ENCODE measurements around the gene PPARG.

Gene PPARG

GRCh38 chr3:12313519-12313918 lies 24.6 kb downstream of the PPARG start:
- DNase-seq = no peak

GRCh38 chr3:12316253-12316652 lies 27.4 kb downstream of the PPARG start:
- no peak for DNase-seq

GRCh38 chr3:12316729-12317351 lies 28.0 kb downstream of the PPARG start:
- DNase-seq = no peak

GRCh38 chr3:12317914-12318313 lies 29.0 kb downstream of the PPARG start:
- DNase-seq = no peak

GRCh38 chr3:12318758-12319621 lies 30.1 kb downstream of the PPARG start:
- DNase-seq = no peak

- DNase-seq = no peak
These were observed 32.1 kb downstream of the PPARG start for GRCh38 chr3:12321015-12321414.

GRCh38 chr3:12323237-12323636 lies 34.4 kb downstream of the PPARG start:
- DNase-seq = no peak

- DNase-seq = no peak
These were observed 37.0 kb downstream of the PPARG start for GRCh38 chr3:12325586-12326515.

GRCh38 chr3:12327021-12327420 lies 38.2 kb downstream of the PPARG start:
- DNase-seq = no peak

- no peak for DNase-seq
These were observed 39.4 kb downstream of the PPARG start for GRCh38 chr3:12328132-12328836.

- no peak for DNase-seq
These were observed 40.1 kb downstream of the PPARG start for GRCh38 chr3:12328837-12329462.

GRCh38 chr3:12334786-12335185 lies 45.9 kb downstream of the PPARG start:
- DNase-seq = no peak

- no peak for DNase-seq
These were observed 46.6 kb downstream of the PPARG start for GRCh38 chr3:12335421-12335820.

GRCh38 chr3:12336099-12336498 lies 47.2 kb downstream of the PPARG start:
- DNase-seq = no peak

GRCh38 chr3:12338595-12339546 lies 50.0 kb downstream of the PPARG start:
- DNase-seq = no peak

- no peak for DNase-seq
These were observed 51.0 kb downstream of the PPARG start for GRCh38 chr3:12339701-12340480.

- no peak for DNase-seq
These were observed 51.6 kb downstream of the PPARG start for GRCh38 chr3:12340506-12340905.

GRCh38 chr3:12342151-12342550 lies 53.3 kb downstream of the PPARG start:
- no peak for DNase-seq

GRCh38 chr3:12343047-12343501 lies 54.2 kb downstream of the PPARG start:
- no peak for DNase-seq

- no peak for DNase-seq
These were observed 56.3 kb downstream of the PPARG start for GRCh38 chr3:12345141-12345561.

Measured in NCI-H1092 (cell line).